BLaER1 treated with 17β-estradiol and CSF1 and Interleukin-3, amounts not matched to agents 10 nM and 100 nM (cell line): Measurements from ENCODE around the gene ARL8A.
"Not testable (repeated sequence)": the region's sequence is repeated elsewhere in the genome, so short reads cannot be mapped to it uniquely, and the experiment has no call there.

Experiments
- H3K27ac ChIP-seq, 11 experiments: shearing (Covaris generic); formaldehyde crosslinking; 2 replicates each; pipeline ENCODE4 v1.8.1; 2022
- H3K27me3 ChIP-seq, 11 experiments: shearing (Covaris generic); formaldehyde crosslinking; 2 replicates each; pipeline ENCODE4 v1.8.1; 2022
- H3K36me3 ChIP-seq, 11 experiments: shearing (Covaris generic); formaldehyde crosslinking; 2 replicates each; pipeline ENCODE4 v1.8.1; 2022
- H3K4me1 ChIP-seq, 10 experiments: shearing (Covaris generic); formaldehyde crosslinking; 2 replicates each; pipeline ENCODE4 v1.8.1; 2022
- H3K4me2 ChIP-seq, 11 experiments: shearing (Covaris generic); formaldehyde crosslinking; 2 replicates each; pipeline ENCODE4 v1.8.1; 2022
- H3K4me3 ChIP-seq, 10 experiments: shearing (Covaris generic); formaldehyde crosslinking; 2 replicates each; pipeline ENCODE4 v1.8.1; 2022
- H3K9ac ChIP-seq, 11 experiments: shearing (Covaris generic); formaldehyde crosslinking; 2 replicates each; pipeline ENCODE4 v1.8.1; 2022
- H3K9me3 ChIP-seq, 11 experiments: shearing (Covaris generic); formaldehyde crosslinking; replicated peaks in 1 of 11; 2 replicates each; pipeline ENCODE4 v1.8.1; 2022
- H4K20me1 ChIP-seq, 11 experiments: shearing (Covaris generic); formaldehyde crosslinking; 2 replicates each; pipeline ENCODE4 v1.8.1; 2022
- Cebpa-rat ChIP-seq, 11 experiments: shearing (Covaris generic); IDR thresholded peaks; 2 replicates each; pipeline ENCODE4 v1.8.1; 2022

The ARL8A gene

DNA sequence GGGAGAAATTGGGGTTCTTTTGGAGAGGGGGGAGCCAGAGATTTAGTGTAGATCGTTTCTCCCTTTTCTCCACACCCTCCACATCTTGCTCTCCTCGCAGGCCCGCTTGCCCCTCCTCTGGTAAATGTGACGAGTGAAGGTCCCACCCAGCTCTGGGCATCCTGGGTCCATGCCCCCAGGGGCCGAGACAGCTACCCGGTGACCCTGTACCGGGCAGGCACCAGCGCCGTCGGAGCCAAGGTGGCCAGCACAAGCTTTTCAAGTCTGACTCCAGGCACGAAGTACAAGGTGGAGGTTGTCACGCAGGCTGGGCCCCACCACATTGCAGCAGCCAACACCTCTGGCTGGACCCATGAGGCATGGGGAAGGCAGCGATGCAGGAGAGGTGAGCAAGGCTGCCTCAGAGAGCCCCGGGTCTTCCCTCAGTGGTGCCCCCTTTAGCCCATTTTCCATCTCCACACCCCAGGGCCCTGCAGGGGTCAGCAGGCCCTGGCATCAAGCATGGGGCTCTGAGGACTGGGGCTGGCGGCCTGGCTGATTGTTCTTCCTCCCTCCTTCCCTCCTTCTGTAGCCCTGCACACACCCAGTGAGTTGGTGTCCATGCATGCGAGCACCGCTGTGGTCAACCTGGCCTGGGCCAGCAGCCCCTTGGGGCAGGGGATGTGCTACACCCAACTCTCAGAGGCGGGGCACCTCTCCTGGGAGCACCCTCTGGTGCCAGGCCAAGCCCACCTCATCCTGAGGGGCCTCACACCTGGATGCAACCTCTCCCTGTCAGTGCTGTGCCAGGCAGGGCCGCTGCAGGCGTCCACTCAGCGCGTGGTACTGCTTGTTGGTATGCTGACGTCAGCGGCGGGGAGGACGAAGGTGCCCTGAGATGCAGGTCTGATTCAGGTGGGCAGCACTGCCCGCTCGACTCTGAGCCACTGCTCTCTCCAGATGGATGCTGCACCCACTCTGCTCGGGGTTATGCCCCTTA, 32.7 kb upstream of the ARL8A start:
- Histone ChIP-seq H3K9me3 (no peaks in the 10 kb centered on the region), H3K4me1 (peaks cover 0 to 11% (median 2%) of the 10 kb centered on the region in 10 experiments; a peak in 9 of 20 replicates), H3K27me3 (no peaks in the 10 kb centered on the region), H4K20me1 (no peaks in the 10 kb centered on the region), H3K4me3 (no peak overlapping the region), H3K9ac (no peak overlapping the region), H3K27ac (no peak overlapping the region), H3K36me3 (no peaks in the 10 kb centered on the region), H3K4me2 (no peak overlapping the region)
- no peak for TF ChIP-seq Cebpa-rat (IDR thresholded peaks at IDR 0.05)

DNA sequence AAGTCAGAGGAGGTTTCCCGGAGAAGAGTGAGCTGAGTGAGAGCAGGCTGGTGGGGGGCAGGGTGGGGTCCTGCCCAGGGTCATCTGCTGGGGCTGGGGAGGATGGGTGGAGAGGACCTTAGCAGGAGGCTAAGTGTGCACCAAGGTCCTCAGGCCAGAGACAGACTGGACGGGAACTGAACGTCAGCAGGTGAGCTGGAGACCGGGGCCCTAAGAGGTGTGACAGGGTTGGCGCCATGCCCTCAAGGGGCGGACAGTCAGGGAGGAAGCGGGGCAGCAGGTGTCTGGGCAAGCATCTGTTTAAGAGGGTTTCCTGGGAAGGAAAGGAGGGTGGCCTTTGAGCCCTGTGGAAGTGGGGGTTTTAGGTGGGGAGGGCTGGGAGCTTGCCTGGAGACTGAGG, 29.5 kb upstream of the ARL8A start:
- H3K4me3 ChIP-seq: no peak overlapping the region
- no peaks in the 10 kb centered on the region for H3K9me3 ChIP-seq
- H3K27ac ChIP-seq: no peak overlapping the region
- no peaks in the 10 kb centered on the region for H3K36me3 ChIP-seq
- 0 out of 22 replicates have a peak overlapping the region, but pooled peaks of 1 of the 11 experiments have one; percentile 21 for H3K4me2 ChIP-seq
- TF ChIP-seq Cebpa-rat (IDR thresholded peaks at IDR 0.05): no peak
- H3K27me3 ChIP-seq: no peaks in the 10 kb centered on the region
- no peak overlapping the region for H3K9ac ChIP-seq
- H3K4me1 ChIP-seq: peaks cover 0 to 20% (median 6%) of the 10 kb centered on the region in 10 experiments; a peak in 12 of 20 replicates
- peaks cover 0 to 4% (median 0%) of the 10 kb centered on the region in 11 experiments; a peak in 1 of 22 replicates for H4K20me1 ChIP-seq

DNA sequence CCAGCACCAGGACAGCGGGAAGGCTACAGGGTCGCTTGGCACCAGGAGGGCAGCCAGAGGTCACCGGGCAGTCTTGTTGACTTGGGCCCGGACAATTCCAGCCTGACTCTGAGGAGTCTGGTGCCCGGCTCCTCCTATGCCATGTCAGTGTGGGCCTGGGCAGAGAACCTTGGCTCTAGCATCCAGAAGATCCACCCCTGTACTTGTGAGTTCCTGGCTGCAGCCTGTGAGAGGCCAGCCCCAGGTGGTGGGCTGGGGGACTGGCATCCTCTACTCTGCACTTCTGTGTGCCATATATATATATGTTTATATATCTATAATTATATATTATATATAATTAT, 27.4 kb upstream of the ARL8A start:
- Histone ChIP-seq H3K9me3 (no peaks in the 10 kb centered on the region), H3K36me3 (no peaks in the 10 kb centered on the region)
- no peak for TF ChIP-seq Cebpa-rat (IDR thresholded peaks at IDR 0.05)

DNA sequence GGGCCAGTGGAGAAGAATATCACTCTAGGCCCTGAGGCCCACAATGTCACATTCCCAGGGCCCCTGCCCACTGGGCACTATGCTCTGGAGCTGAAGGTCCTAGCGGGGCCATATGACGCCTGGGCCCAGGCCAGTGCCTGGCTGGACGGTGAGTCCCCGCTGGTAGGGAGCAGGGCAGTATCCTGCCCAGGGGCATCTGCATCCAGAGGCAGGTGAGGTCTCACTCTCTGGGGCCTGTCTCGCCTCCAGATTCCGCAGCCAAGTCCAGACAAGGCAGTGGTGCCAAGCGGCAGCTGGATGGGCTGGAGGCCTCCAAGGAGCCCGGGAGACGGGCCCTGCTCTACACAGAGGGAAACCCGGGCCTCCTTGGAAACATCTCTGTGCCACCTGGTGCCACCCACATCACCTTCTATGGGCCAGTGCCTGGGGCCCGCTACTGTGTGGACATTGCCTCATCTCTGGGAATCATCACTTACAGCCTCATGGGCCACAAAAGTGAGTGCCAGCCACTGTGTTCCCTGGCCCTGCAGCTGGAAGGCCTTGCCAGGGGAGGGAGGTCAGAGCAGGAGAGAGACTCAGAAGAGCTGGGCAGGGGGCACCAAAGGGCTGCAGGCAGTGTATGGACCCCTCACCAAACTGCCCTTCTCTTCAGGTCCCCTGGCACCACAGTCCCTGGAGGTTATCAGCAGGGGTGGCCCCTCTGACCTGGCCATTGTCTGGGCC, 26.9 kb upstream of the ARL8A start:
- peaks cover 0 to 24% (median 8%) of the 10 kb centered on the region in 10 experiments; a peak in 12 of 20 replicates for H3K4me1 ChIP-seq
- no peak overlapping the region for H3K4me3 ChIP-seq
- H3K4me2 ChIP-seq: peak overlapping the region in 4 of 11 experiments; percentile 5 to 21 (median 14); a peak in 2 of 22 replicates
- no peaks in the 10 kb centered on the region for H3K9me3 ChIP-seq
- H4K20me1 ChIP-seq: peaks cover 0 to 4% (median 0%) of the 10 kb centered on the region in 11 experiments; a peak in 1 of 22 replicates
- H3K27ac ChIP-seq: no peak overlapping the region
- 0 out of 22 replicates have a peak, but pooled peaks cover 0 to under 1% (median 0%) of the 10 kb centered on the region in 11 experiments for H3K27me3 ChIP-seq
- no peak overlapping the region for H3K9ac ChIP-seq
- H3K36me3 ChIP-seq: no peaks in the 10 kb centered on the region
- no peak for TF ChIP-seq Cebpa-rat (IDR thresholded peaks at IDR 0.05)

More for the DNA sequence above, 27.4 kb upstream of the ARL8A start:
- H3K27me3 ChIP-seq: no peaks in the 10 kb centered on the region
- H3K27ac ChIP-seq: no peak overlapping the region
- no peak overlapping the region for H3K4me3 ChIP-seq
- H3K4me1 ChIP-seq: peaks cover 0 to 20% (median 6%) of the 10 kb centered on the region in 10 experiments; a peak in 12 of 20 replicates
- H3K4me2 ChIP-seq: no peak overlapping the region
- no peak overlapping the region for H3K9ac ChIP-seq
- H4K20me1 ChIP-seq: peaks cover 0 to 4% (median 0%) of the 10 kb centered on the region in 11 experiments; a peak in 1 of 22 replicates

DNA sequence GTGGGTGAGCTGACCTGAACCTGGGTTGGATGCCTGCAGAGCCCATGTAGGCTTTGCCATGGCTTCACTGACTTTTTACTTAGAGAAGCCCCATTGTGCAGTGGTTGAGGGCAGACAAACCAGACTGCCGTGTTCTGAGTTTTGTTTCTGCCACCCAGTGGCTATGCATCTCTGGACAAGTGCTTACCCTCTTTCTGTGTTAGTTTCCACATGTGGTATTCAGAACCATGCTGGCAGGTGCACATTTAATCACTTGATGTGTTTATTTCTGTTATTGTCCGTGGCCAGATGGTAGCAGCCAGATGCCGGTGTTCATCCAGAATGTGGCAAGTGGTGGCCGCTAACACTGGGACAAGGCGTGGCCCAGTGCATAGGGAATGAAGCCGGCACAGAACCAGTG, 26.2 kb upstream of the ARL8A start:
- Histone ChIP-seq H3K9me3 (no peaks in the 10 kb centered on the region), H3K27me3 (0 out of 22 replicates have a peak, but pooled peaks cover 0 to 2% (median 0%) of the 10 kb centered on the region in 11 experiments), H3K9ac (no peak overlapping the region), H3K4me2 (peak overlapping the region in 4 of 11 experiments; percentile 5 to 21 (median 14); a peak in 3 of 22 replicates), H3K36me3 (no peaks in the 10 kb centered on the region), H4K20me1 (peaks cover 0 to 4% (median 0%) of the 10 kb centered on the region in 11 experiments; a peak in 4 of 22 replicates), H3K4me3 (no peak overlapping the region), H3K27ac (no peak overlapping the region), H3K4me1 (peaks cover 1 to 31% (median 14%) of the 10 kb centered on the region in 10 experiments; a peak in 19 of 20 replicates)
- TF ChIP-seq Cebpa-rat (IDR thresholded peaks at IDR 0.05): no peak

DNA sequence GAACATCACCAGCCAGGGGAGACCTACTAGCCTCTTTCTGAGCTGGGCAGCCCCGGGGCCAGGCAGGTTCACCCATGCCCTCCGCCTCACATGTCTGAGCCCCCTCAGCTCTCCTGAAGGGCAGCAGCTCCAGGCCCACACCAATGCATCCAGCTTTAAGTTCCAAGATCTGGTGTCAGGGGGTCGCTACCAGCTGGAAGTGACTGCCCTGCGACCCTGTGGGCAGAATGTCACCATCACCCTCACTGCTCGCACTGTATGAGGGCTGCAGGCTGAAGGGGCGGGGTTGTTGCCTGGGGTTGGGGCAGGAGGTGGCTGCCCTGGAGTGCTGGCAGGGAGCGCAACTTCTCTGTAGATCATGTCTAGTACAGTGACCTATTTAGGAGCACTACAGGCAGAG, 24.3 kb upstream of the ARL8A start:
- peaks cover 20 to 41% (median 30%) of the 10 kb centered on the region in 10 experiments for H3K4me1 ChIP-seq
- no peak for TF ChIP-seq Cebpa-rat (IDR thresholded peaks at IDR 0.05)

DNA sequence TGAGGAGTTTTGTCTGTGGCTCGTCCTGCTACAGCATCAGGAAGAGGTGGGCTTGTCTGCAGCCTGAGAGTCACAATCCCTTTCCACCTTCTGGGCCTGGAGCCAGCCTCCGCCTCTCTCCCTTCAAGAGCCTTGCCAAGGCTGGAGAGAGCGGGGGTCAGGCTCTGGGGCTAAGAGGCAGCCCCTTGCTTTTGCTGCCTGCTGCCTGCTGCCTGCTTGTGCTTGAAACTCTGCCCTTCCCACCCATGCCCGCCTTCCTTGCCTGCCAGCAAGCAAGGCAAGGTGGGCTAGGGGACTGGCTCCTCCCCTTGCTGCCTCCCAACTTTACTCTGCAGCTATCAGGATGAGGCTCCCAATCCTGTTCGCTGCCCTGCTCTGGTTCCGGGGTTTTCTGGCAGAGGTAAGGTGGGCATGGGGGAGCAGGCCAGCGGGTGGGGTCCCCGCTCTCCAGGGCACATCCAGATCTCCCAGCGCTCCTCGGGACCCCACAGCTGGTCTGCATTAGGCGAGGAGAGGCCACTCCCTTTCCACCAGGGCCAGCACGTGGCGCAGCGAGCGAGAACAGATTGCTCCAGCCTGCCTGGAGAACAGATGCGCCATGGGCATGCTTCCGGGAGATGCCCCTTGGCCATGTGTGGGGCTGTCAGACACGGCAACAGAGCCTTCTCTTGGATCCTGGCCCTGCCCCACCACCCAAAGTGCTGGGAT, 23.3 kb upstream of the ARL8A start:
- Histone ChIP-seq H3K9ac (no peak overlapping the region), H3K9me3 (no peaks in the 10 kb centered on the region), H3K27me3 (peaks cover 0 to 7% (median 0%) of the 10 kb centered on the region in 11 experiments; a peak in 4 of 22 replicates), H3K4me3 (no peak overlapping the region), H3K27ac (no peak overlapping the region), H3K4me2 (no peak overlapping the region; a peak in 1 of 22 replicates), H3K4me1 (peaks cover 30 to 51% (median 40%) of the 10 kb centered on the region in 10 experiments), H3K36me3 (no peaks in the 10 kb centered on the region), H4K20me1 (peaks cover 0 to 23% (median 0%) of the 10 kb centered on the region in 11 experiments; a peak in 5 of 22 replicates)
- TF ChIP-seq Cebpa-rat (IDR thresholded peaks at IDR 0.05): no peak

More for the DNA sequence above, 24.3 kb upstream of the ARL8A start:
- no peak overlapping the region for H3K4me2 ChIP-seq
- no peaks in the 10 kb centered on the region for H3K9me3 ChIP-seq
- no peak overlapping the region for H3K9ac ChIP-seq
- H3K27me3 ChIP-seq: peaks cover 0 to 2% (median 0%) of the 10 kb centered on the region in 11 experiments; a peak in 1 of 22 replicates
- no peak overlapping the region for H3K4me3 ChIP-seq
- H3K27ac ChIP-seq: no peak overlapping the region
- H3K36me3 ChIP-seq: no peaks in the 10 kb centered on the region
- peaks cover 0 to 19% (median 0%) of the 10 kb centered on the region in 11 experiments; a peak in 5 of 22 replicates for H4K20me1 ChIP-seq

DNA sequence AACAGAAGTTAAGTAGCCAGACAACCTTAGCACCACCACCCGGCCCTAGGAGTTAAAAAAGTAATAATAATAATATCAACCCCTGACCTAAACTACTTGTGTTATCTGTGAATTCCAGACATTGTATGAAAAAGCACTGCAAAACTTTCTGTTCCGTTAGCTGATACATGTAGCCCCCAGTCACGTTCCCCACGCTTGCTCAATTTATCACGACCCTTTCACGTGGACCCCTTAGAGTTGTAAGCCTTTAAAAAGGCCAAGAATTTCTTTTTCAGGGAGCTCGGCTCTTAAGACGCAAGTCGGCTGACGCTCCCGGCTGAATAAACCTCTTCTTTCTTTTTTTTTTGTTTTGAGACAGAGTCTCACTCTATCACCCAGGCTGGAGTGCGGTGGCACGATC, 22.5 kb upstream of the ARL8A start:
- H3K9ac ChIP-seq: not testable (repeated sequence)
- H3K4me1 ChIP-seq: peaks cover 38 to 59% (median 48%) of the 10 kb centered on the region in 10 experiments
- peaks cover 0 to 23% (median 0%) of the 10 kb centered on the region in 11 experiments; a peak in 5 of 22 replicates for H4K20me1 ChIP-seq

More for the DNA sequence above, 22.5 kb upstream of the ARL8A start:
- not testable (repeated sequence) for H3K27me3 ChIP-seq, H3K36me3 ChIP-seq, H3K4me2 ChIP-seq, H3K9me3 ChIP-seq, H3K4me3 ChIP-seq, H3K27ac ChIP-seq
